Parathyroid adenoma (tissue), 2 donors: ENCODE results near the gene SPX.

Experiments used
- H2AFZ ChIP-seq: fragments of 300-600 bp; sonication (generic); one replicate; pipeline ENCODE4 v1.7.0; 2017; ENCODE audit warnings: antibody characterized with exemption, mild to moderate bottlenecking
- H3K27ac ChIP-seq: fragments of 300-600 bp; sonication (generic); one replicate; pipeline ENCODE4 v1.7.0; 2017
- H3K27me3 ChIP-seq: fragments of 300-600 bp; sonication (generic); one replicate; pipeline ENCODE4 v1.7.0; 2017; ENCODE audit warnings: low read length; ENCODE audit not compliant: control insufficient read depth, insufficient read depth
- H3K36me3 ChIP-seq: fragments of 300-600 bp; sonication (generic); one replicate; pipeline ENCODE4 v1.7.0; 2017; ENCODE audit warnings: low read length; ENCODE audit not compliant: control insufficient read depth, insufficient read depth
- H3K4me1 ChIP-seq: fragments of 300-600 bp; sonication (generic); one replicate; pipeline ENCODE4 v1.7.0; 2017; ENCODE audit warnings: control low read depth
- H3K4me2 ChIP-seq: fragments of 300-600 bp; sonication (generic); one replicate; pipeline ENCODE4 v1.7.0; 2017; ENCODE audit warnings: low read length
- H3K4me3 ChIP-seq: fragments of 300-600 bp; sonication (generic); one replicate; pipeline ENCODE4 v1.7.0; 2017; ENCODE audit warnings: low read depth, low read length
- H3K79me2 ChIP-seq: fragments of 300-600 bp; sonication (generic); one replicate; pipeline ENCODE4 v1.7.0; 2017; ENCODE audit warnings: control low read depth
- H3K9ac ChIP-seq: fragments of 300-600 bp; sonication (generic); one replicate; pipeline ENCODE4 v1.7.0; 2017; ENCODE audit warnings: mild to moderate bottlenecking
- H3K9me3 ChIP-seq: fragments of 300-600 bp; sonication (generic); one replicate; pipeline ENCODE4 v1.7.0; 2017; ENCODE audit warnings: low read length; ENCODE audit not compliant: control insufficient read depth
- TF ChIP-seq, protein P1 (sequence below): fragments of 300-600 bp; sonication (generic); IDR thresholded peaks from one replicate; pipeline ENCODE4 v1.7.0; 2017; ENCODE audit warnings: antibody characterized with exemption, mild to moderate bottlenecking
- donor health status: primary hyperparathyroidism.

Gene SPX

GRCh38 chr12:21566223-21566906, 40.3 kb downstream of the SPX start:
- Histone ChIP-seq H3K79me2 (no peaks in the 10 kb centered on the region), H3K27ac (no peak overlapping the region), H3K9ac (no peak overlapping the region), H3K36me3 (no peaks in the 10 kb centered on the region), H2AFZ (no peak overlapping the region), H3K4me2 (no peak overlapping the region), H3K9me3 (no peaks in the 10 kb centered on the region), H3K4me1 (no peaks in the 10 kb centered on the region), H3K4me3 (no peak overlapping the region), H3K27me3 (no peaks in the 10 kb centered on the region)
- TF ChIP-seq, protein P1, sequence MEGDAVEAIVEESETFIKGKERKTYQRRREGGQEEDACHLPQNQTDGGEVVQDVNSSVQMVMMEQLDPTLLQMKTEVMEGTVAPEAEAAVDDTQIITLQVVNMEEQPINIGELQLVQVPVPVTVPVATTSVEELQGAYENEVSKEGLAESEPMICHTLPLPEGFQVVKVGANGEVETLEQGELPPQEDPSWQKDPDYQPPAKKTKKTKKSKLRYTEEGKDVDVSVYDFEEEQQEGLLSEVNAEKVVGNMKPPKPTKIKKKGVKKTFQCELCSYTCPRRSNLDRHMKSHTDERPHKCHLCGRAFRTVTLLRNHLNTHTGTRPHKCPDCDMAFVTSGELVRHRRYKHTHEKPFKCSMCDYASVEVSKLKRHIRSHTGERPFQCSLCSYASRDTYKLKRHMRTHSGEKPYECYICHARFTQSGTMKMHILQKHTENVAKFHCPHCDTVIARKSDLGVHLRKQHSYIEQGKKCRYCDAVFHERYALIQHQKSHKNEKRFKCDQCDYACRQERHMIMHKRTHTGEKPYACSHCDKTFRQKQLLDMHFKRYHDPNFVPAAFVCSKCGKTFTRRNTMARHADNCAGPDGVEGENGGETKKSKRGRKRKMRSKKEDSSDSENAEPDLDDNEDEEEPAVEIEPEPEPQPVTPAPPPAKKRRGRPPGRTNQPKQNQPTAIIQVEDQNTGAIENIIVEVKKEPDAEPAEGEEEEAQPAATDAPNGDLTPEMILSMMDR: no peak

GRCh38 chr12:21566907-21567394, 40.9 kb downstream of the SPX start:
- Histone ChIP-seq H3K4me3 (no peak overlapping the region), H3K27me3 (no peaks in the 10 kb centered on the region), H3K36me3 (no peaks in the 10 kb centered on the region), H3K9me3 (no peaks in the 10 kb centered on the region), H3K4me2 (no peak overlapping the region), H3K4me1 (no peaks in the 10 kb centered on the region), H3K9ac (no peak overlapping the region), H3K79me2 (no peaks in the 10 kb centered on the region), H2AFZ (no peak overlapping the region), H3K27ac (no peak overlapping the region)
- TF ChIP-seq, protein P1: no peak

DNA sequence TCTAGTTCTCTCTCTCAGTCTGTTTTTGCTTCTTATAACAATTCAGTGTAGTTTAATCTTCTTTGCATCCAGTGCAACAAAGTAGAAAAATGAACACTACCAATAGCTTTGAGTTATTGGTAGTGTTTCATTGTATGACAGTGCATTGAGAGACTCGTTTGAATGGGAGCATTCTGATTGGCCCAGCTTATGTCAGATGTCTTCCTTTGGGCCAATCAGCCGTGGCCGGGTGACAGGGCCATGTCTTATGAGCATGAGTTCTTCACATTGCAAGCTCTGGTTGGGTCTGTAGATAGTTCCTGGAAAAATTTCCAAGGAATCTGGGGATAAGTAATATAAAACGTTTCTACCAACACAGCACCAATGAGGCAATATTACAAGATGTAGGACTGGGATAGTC, 42.0 kb downstream of the SPX start:
- Histone ChIP-seq H2AFZ (no peak overlapping the region), H3K27me3 (no peaks in the 10 kb centered on the region), H3K9ac (no peak overlapping the region), H3K27ac (no peak overlapping the region), H3K79me2 (no peaks in the 10 kb centered on the region), H3K4me2 (no peak overlapping the region), H3K4me3 (no peak overlapping the region), H3K36me3 (no peaks in the 10 kb centered on the region), H3K9me3 (no peaks in the 10 kb centered on the region), H3K4me1 (no peaks in the 10 kb centered on the region)
- TF ChIP-seq, protein P1: no peak

DNA sequence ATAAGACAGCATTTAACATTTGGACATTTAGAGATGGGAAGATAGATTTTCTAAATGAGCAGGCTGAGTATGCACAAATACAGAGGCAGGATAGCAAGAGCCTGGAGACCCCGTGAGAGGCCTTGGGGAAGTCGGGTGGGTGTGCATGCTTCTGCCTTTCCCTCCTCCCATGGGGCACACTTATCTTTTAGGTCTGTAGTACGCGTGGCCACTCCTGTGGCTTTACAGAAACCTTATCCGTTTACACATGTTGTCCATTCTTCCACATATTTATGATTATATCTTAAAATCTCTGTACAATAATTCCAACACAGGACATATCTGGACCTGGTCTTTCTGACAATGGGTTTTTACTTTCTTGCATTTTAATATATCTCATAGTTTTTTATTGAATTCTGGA, 45.0 kb downstream of the SPX start:
- H3K9me3 ChIP-seq: no peaks in the 10 kb centered on the region
- H3K4me2 ChIP-seq: no peak overlapping the region
- no peak overlapping the region for H2AFZ ChIP-seq
- TF ChIP-seq, protein P1: no peak
- no peak overlapping the region for H3K27ac ChIP-seq
- H3K36me3 ChIP-seq: no peaks in the 10 kb centered on the region
- H3K9ac ChIP-seq: no peak overlapping the region
- no peaks in the 10 kb centered on the region for H3K27me3 ChIP-seq
- no peaks in the 10 kb centered on the region for H3K79me2 ChIP-seq
- no peak overlapping the region for H3K4me3 ChIP-seq
- H3K4me1 ChIP-seq: no peaks in the 10 kb centered on the region

GRCh38 chr12:21573733-21574358, 47.8 kb downstream of the SPX start:
- no peak overlapping the region for H3K27ac ChIP-seq
- H3K9ac ChIP-seq: no peak overlapping the region
- H3K27me3 ChIP-seq: no peaks in the 10 kb centered on the region
- H3K4me2 ChIP-seq: no peak overlapping the region
- no peaks in the 10 kb centered on the region for H3K36me3 ChIP-seq
- H3K9me3 ChIP-seq: no peaks in the 10 kb centered on the region
- TF ChIP-seq, protein P1: no peak
- no peak overlapping the region for H2AFZ ChIP-seq
- no peaks in the 10 kb centered on the region for H3K4me1 ChIP-seq
- no peaks in the 10 kb centered on the region for H3K79me2 ChIP-seq
- H3K4me3 ChIP-seq: no peak overlapping the region
